ENCODE results near the gene PRDM16. TPM values are rescaled to one million over a fixed set of nuclear protein-coding genes. Genes with fewer than 3 reads are reported as not detected.

Gene PRDM16
- total RNA-seq, 2 experiments from 2014 or later: 1.1 to 2.3 TPM

DNA sequence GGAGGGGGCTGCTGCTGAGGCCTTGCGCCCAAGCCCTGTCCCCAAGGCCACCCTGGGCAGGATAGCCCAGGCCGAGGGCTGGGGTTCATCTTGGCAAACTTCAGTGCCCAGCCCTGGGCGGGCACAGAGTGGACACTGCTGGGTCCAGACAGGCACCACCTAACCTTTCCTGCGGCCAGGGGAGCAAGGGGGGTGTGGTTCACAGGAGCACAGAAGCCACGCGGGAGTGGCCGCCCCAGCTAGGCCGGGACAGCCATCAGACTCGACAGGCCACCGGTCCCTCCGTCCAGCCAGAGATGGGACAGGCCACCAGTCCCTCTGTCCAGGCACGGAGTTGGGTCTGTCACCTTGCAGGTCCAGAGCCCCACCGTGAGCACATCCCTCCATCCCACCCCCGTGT, 414.4 kb downstream of the PRDM16 start:
- Mint-ChIP-seq H3K27me3 (no peaks in the 10 kb centered on the region), H3K4me3 (no peak overlapping the region), H3K27ac (no peak overlapping the region), H3K4me1 (no peaks in the 10 kb centered on the region), H3K36me3 (ENCODE audit: low read depth) (no peaks in the 10 kb centered on the region), H3K9me3 (no peaks in the 10 kb centered on the region)
- CTCF ChIA-PET: interaction anchor here (0.7 kb wide), 1 partner anchor 30 kb away, joined by 3 read pairs; no protein-coding TSS in a partner anchor
- POLR2A ChIA-PET: no interaction called here
- DNase-seq: no peak

DNA sequence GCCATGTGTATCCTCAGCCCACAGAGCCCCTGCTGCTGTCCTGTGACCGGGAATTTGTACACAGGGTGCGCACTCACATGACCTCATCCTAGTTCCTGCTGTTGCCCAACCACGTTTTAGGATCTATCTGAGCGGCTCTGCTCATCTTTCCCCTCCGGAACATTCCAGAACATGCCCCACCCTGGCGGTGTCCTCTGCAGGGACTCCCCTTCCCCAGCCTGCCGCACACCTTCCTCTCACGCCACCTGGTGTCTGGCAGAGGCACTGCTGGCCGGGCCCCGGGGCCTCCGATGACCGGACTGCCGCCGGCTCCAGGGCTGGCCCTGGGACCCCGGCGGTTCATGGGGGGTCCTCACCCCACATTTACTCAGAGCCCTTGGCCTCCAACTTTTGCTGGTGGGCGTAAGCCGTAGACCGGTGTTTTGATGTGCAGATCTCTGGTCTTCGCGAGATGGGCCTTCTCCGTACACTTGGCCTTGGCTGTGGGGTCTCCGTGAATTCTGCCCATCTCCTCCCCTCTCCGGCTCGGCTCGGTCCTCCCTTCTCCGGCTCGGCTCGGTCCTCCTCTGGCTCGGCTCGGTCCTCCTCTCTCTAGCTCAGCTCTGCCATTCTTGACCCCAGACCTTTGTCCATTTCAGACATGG, 414.9 kb downstream of the PRDM16 start:
- Mint-ChIP-seq H3K4me3 (no peak overlapping the region), H3K36me3 (ENCODE audit: low read depth) (no peaks in the 10 kb centered on the region), H3K9me3 (peaks cover 4% of the 10 kb centered on the region), H3K27me3 (no peaks in the 10 kb centered on the region), H3K27ac (no peak overlapping the region), H3K4me1 (no peaks in the 10 kb centered on the region)
- POLR2A ChIA-PET: no interaction called here
- DNase-seq: peak; percentile 50
- CTCF ChIA-PET: interaction anchor here (1.0 kb wide), 1 partner anchor 135 kb away, joined by 3 read pairs; no protein-coding TSS in a partner anchor

GRCh38 chr1:3485016-3485415, 416.0 kb downstream of the PRDM16 start:
- Mint-ChIP-seq H3K27ac (no peak overlapping the region), H3K4me1 (no peaks in the 10 kb centered on the region), H3K9me3 (peaks cover 6% of the 10 kb centered on the region), H3K4me3 (no peak overlapping the region), H3K36me3 (ENCODE audit: low read depth) (no peaks in the 10 kb centered on the region), H3K27me3 (no peaks in the 10 kb centered on the region)
- CTCF ChIA-PET: interaction anchor here (1.0 kb wide), 1 partner anchor 134 kb away, joined by 3 read pairs; no protein-coding TSS in a partner anchor
- POLR2A ChIA-PET: no interaction called here
- DNase-seq: no peak

Small RNAs within 50 kb of the gene (microRNA-seq; reads per million reads assigned to microRNA genes)
- not detected for gene MIR4251 (ENCODE audit: borderline microRNAs expressed, borderline replicate concordance)

Other genes with a start within 250 kb of the PRDM16 start
- not detected for gene ACTRT2, start 47.7 kb upstream of the PRDM16 start, total RNA-seq

All from activated CD4-positive, alpha-beta T cell treated with anti-CD3 and anti-CD28 coated beads, Interleukin-2, amount 10 ng/mL, durations not matched to agents 7 days and 5 days (primary cell).